Measurements from ENCODE around the gene GLI3.

GLI3 gene

GRCh38 chr7:42236976-42237810, at the start of gene GLI3:
TSS of gene GLI3 (minus strand) at chr7:42237209. CDS start at chr7:42223253, 13,956 bp downstream.
- TF ChIP-seq CTCF (IDR thresholded peaks at IDR 0.05; ENCODE audit: low read depth, low read length), result no peak
- peak; percentile 20 for DNase-seq
- peaks cover 60% of the 10 kb centered on the region for H3K27me3 ChIP-seq (ENCODE audit: insufficient read depth, low read depth, severe bottlenecking)
- H3K4me3 ChIP-seq (ENCODE audit: low read depth, low read length), result peak within 1 kb of the TSS; percentile 56
- H3K27ac ChIP-seq, result no peak within 1 kb of the TSS
- no peaks in the 10 kb centered on the region for H3K9me3 ChIP-seq (ENCODE audit: severe bottlenecking)
- H3K36me3 ChIP-seq, result no peaks in the 10 kb centered on the region

- TF ChIP-seq CTCF (IDR thresholded peaks at IDR 0.05; ENCODE audit: low read depth, low read length), result no peak
- Histone ChIP-seq H3K27me3 (ENCODE audit: insufficient read depth, low read depth, severe bottlenecking) (no peaks in the 10 kb centered on the region), H3K4me3 (ENCODE audit: low read depth, low read length) (no peak overlapping the region), H3K27ac (no peak overlapping the region), H3K36me3 (no peaks in the 10 kb centered on the region), H3K9me3 (ENCODE audit: severe bottlenecking) (no peaks in the 10 kb centered on the region)
- no peak for DNase-seq
Measured at GRCh38 chr7:42285383-42285824, 48.4 kb upstream of the GLI3 start.

GRCh38 chr7:42283553-42283952, 46.5 kb upstream of the GLI3 start:
- no peak for TF ChIP-seq CTCF (IDR thresholded peaks at IDR 0.05; ENCODE audit: low read depth, low read length)
- H3K9me3 ChIP-seq (ENCODE audit: severe bottlenecking), result no peaks in the 10 kb centered on the region
- no peaks in the 10 kb centered on the region for H3K27me3 ChIP-seq (ENCODE audit: insufficient read depth, low read depth, severe bottlenecking)
- no peak overlapping the region for H3K27ac ChIP-seq
- no peaks in the 10 kb centered on the region for H3K36me3 ChIP-seq
- no peak overlapping the region for H3K4me3 ChIP-seq (ENCODE audit: low read depth, low read length)
- DNase-seq, result no peak

GRCh38 chr7:42278344-42278743, 41.3 kb upstream of the GLI3 start:
- H3K4me3 ChIP-seq (ENCODE audit: low read depth, low read length), result no peak overlapping the region
- no peak overlapping the region for H3K27ac ChIP-seq
- no peak for DNase-seq
- TF ChIP-seq CTCF (IDR thresholded peaks at IDR 0.05; ENCODE audit: low read depth, low read length), result no peak
- no peaks in the 10 kb centered on the region for H3K9me3 ChIP-seq (ENCODE audit: severe bottlenecking)
- H3K27me3 ChIP-seq (ENCODE audit: insufficient read depth, low read depth, severe bottlenecking), result no peaks in the 10 kb centered on the region
- no peaks in the 10 kb centered on the region for H3K36me3 ChIP-seq

GRCh38 chr7:42274053-42274452, 37.0 kb upstream of the GLI3 start:
- no peak for TF ChIP-seq CTCF (IDR thresholded peaks at IDR 0.05; ENCODE audit: low read depth, low read length)
- H3K36me3 ChIP-seq, result no peaks in the 10 kb centered on the region
- DNase-seq, result no peak
- H3K4me3 ChIP-seq (ENCODE audit: low read depth, low read length), result no peak overlapping the region
- no peaks in the 10 kb centered on the region for H3K27me3 ChIP-seq (ENCODE audit: insufficient read depth, low read depth, severe bottlenecking)
- H3K9me3 ChIP-seq (ENCODE audit: severe bottlenecking), result no peaks in the 10 kb centered on the region
- no peak overlapping the region for H3K27ac ChIP-seq
